ACC112 (cell line): ENCODE data around the gene BBX.

Source experiments
- H2AFZ ChIP-seq: fragments of 200-600 bp; sonication (generic); one replicate; pipeline ENCODE4 v1.6.0; 2017; ENCODE audit warnings: antibody characterized with exemption, low read length; ENCODE audit not compliant: unreplicated experiment
- H3K27ac ChIP-seq: fragments of 200-600 bp; sonication (generic); 2 replicates; pipeline ENCODE4 v1.5.1; 2014; ENCODE audit warnings: low read depth, mild to moderate bottlenecking, antibody characterized with exemption, low read length, moderate library complexity
- H3K27me3 ChIP-seq: fragments of 200-600 bp; sonication (generic); 2 replicates; pipeline ENCODE4 v1.6.1; 2014; ENCODE audit warnings: mild to moderate bottlenecking, antibody characterized with exemption, low read length, moderate library complexity, mixed read lengths; ENCODE audit not compliant: insufficient read depth
- H3K36me3 ChIP-seq: fragments of 200-600 bp; sonication (generic); 2 replicates; pipeline ENCODE4 v1.6.1; 2016; ENCODE audit warnings: mild to moderate bottlenecking, antibody characterized with exemption, low read length, moderate library complexity, mixed read lengths; ENCODE audit not compliant: insufficient read depth
- H3K4me1 ChIP-seq: fragments of 200-600 bp; sonication (generic); one replicate; pipeline ENCODE4 v1.6.1; 2016; ENCODE audit warnings: low read length, mixed read lengths; ENCODE audit not compliant: insufficient read depth, unreplicated experiment, control insufficient read depth
- H3K4me3 ChIP-seq: fragments of 200-600 bp; sonication (generic); 2 replicates; pipeline ENCODE4 v1.5.1; 2014; ENCODE audit warnings: mild to moderate bottlenecking, low read depth, low read length
- H3K79me2 ChIP-seq: fragments of 200-600 bp; sonication (generic); one replicate; pipeline ENCODE4 v1.6.0; 2016; ENCODE audit warnings: low read length; ENCODE audit not compliant: control insufficient read depth, unreplicated experiment, insufficient read depth

BBX gene

GRCh38 chr3:107522510-107523288 is at the start of gene BBX:
TSS of gene BBX (plus strand) at chr3:107522962. CDS start at chr3:107710461, 187,499 bp downstream.
- peak within 1 kb of the TSS; percentile 77 for H3K4me3 ChIP-seq
- peaks cover 40% of the 10 kb centered on the region for H3K79me2 ChIP-seq
- H3K27me3 ChIP-seq: no peaks in the 10 kb centered on the region
- peak within 1 kb of the TSS; percentile 60 for H3K27ac ChIP-seq
- peaks cover 5% of the 10 kb centered on the region for H3K36me3 ChIP-seq
- H2AFZ ChIP-seq: peak within 1 kb of the TSS; percentile 100
- H3K4me1 ChIP-seq: peaks cover 15% of the 10 kb centered on the region

GRCh38 chr3:107476462-107476861 is 46.3 kb upstream of the BBX start:
- H3K27ac ChIP-seq: no peak overlapping the region
- no peaks in the 10 kb centered on the region for H3K79me2 ChIP-seq
- H3K4me1 ChIP-seq: no peaks in the 10 kb centered on the region

GRCh38 chr3:107487490-107487889 is 35.3 kb upstream of the BBX start:
- Histone ChIP-seq H3K27me3 (no peaks in the 10 kb centered on the region), H3K36me3 (no peaks in the 10 kb centered on the region), H2AFZ (no peak overlapping the region), H3K79me2 (no peaks in the 10 kb centered on the region), H3K4me1 (no peaks in the 10 kb centered on the region), H3K4me3 (no peak overlapping the region), H3K27ac (no peak overlapping the region)

More at GRCh38 chr3:107476462-107476861, 46.3 kb upstream of the BBX start:
- Histone ChIP-seq H3K27me3 (no peaks in the 10 kb centered on the region; the same call in 1 of the 2 replicates), H2AFZ (no peak overlapping the region), H3K4me3 (no peak overlapping the region), H3K36me3 (no peaks in the 10 kb centered on the region)

GRCh38 chr3:107488942-107489341 is 33.8 kb upstream of the BBX start:
- Histone ChIP-seq H3K79me2 (no peaks in the 10 kb centered on the region), H3K4me3 (no peak overlapping the region), H3K4me1 (no peaks in the 10 kb centered on the region), H3K27me3 (no peaks in the 10 kb centered on the region), H2AFZ (no peak overlapping the region), H3K27ac (no peak overlapping the region), H3K36me3 (no peaks in the 10 kb centered on the region)

GRCh38 chr3:107493134-107493533 is 29.6 kb upstream of the BBX start:
- H3K4me1 ChIP-seq: peaks cover 3% of the 10 kb centered on the region
- H3K4me3 ChIP-seq: no peak overlapping the region
- H2AFZ ChIP-seq: no peak overlapping the region
- no peaks in the 10 kb centered on the region for H3K27me3 ChIP-seq
- no peaks in the 10 kb centered on the region for H3K36me3 ChIP-seq
- no peak overlapping the region for H3K27ac ChIP-seq
- H3K79me2 ChIP-seq: no peaks in the 10 kb centered on the region

GRCh38 chr3:107496855-107497254 is 25.9 kb upstream of the BBX start:
- Histone ChIP-seq H3K27me3 (no peaks in the 10 kb centered on the region), H3K4me3 (no peak overlapping the region), H2AFZ (peak overlapping the region; percentile 36), H3K27ac (no peak overlapping the region), H3K36me3 (no peaks in the 10 kb centered on the region), H3K79me2 (no peaks in the 10 kb centered on the region), H3K4me1 (peaks cover 3% of the 10 kb centered on the region)

GRCh38 chr3:107498646-107499045 is 24.1 kb upstream of the BBX start:
- Histone ChIP-seq H3K79me2 (no peaks in the 10 kb centered on the region), H2AFZ (no peak overlapping the region), H3K27ac (no peak overlapping the region)

GRCh38 chr3:107506458-107506857 is 16.3 kb upstream of the BBX start:
- H3K4me1 ChIP-seq: no peaks in the 10 kb centered on the region
- no peaks in the 10 kb centered on the region for H3K79me2 ChIP-seq
- no peak overlapping the region for H2AFZ ChIP-seq
- no peak overlapping the region for H3K4me3 ChIP-seq
- peaks cover 8% of the 10 kb centered on the region; the same call in 1 of the 2 replicates for H3K27me3 ChIP-seq
- no peak overlapping the region for H3K27ac ChIP-seq
- H3K36me3 ChIP-seq: no peaks in the 10 kb centered on the region

More at GRCh38 chr3:107498646-107499045, 24.1 kb upstream of the BBX start:
- Histone ChIP-seq H3K4me1 (peaks cover 3% of the 10 kb centered on the region), H3K36me3 (no peaks in the 10 kb centered on the region), H3K4me3 (no peak overlapping the region), H3K27me3 (no peaks in the 10 kb centered on the region)

GRCh38 chr3:107508331-107508730 is 14.4 kb upstream of the BBX start:
- Histone ChIP-seq H3K27ac (no peak overlapping the region), H3K4me3 (no peak overlapping the region), H2AFZ (no peak overlapping the region), H3K27me3 (peaks cover 8% of the 10 kb centered on the region; the same call in 1 of the 2 replicates), H3K79me2 (no peaks in the 10 kb centered on the region), H3K36me3 (no peaks in the 10 kb centered on the region), H3K4me1 (no peaks in the 10 kb centered on the region)

GRCh38 chr3:107512108-107512507 is 10.7 kb upstream of the BBX start:
- H3K4me3 ChIP-seq: no peak overlapping the region
- no peaks in the 10 kb centered on the region for H3K4me1 ChIP-seq
- H3K27me3 ChIP-seq: peaks cover 8% of the 10 kb centered on the region; the same call in 1 of the 2 replicates
- H3K36me3 ChIP-seq: no peaks in the 10 kb centered on the region
- no peak overlapping the region for H2AFZ ChIP-seq
- H3K79me2 ChIP-seq: no peaks in the 10 kb centered on the region
- H3K27ac ChIP-seq: no peak overlapping the region

GRCh38 chr3:107514453-107514852 is 8.3 kb upstream of the BBX start:
- H3K79me2 ChIP-seq: no peaks in the 10 kb centered on the region
- H3K27me3 ChIP-seq: peaks cover 8% of the 10 kb centered on the region; the same call in 1 of the 2 replicates
- no peaks in the 10 kb centered on the region for H3K36me3 ChIP-seq
- no peak overlapping the region for H3K4me3 ChIP-seq
- no peaks in the 10 kb centered on the region for H3K4me1 ChIP-seq
- H3K27ac ChIP-seq: no peak overlapping the region
- H2AFZ ChIP-seq: no peak overlapping the region
